NCI-H1048 (cell line): ENCODE data around the gene GCC2.
"Not testable (repeated sequence)": the region's sequence is repeated elsewhere in the genome, so short reads cannot be mapped to it uniquely, and the experiment has no call there.

Experiments
- DNase-seq: peaks from one replicate; lab custom pipeline; 2025; lab: John Stamatoyannopoulos, UW

The GCC2 gene

DNA sequence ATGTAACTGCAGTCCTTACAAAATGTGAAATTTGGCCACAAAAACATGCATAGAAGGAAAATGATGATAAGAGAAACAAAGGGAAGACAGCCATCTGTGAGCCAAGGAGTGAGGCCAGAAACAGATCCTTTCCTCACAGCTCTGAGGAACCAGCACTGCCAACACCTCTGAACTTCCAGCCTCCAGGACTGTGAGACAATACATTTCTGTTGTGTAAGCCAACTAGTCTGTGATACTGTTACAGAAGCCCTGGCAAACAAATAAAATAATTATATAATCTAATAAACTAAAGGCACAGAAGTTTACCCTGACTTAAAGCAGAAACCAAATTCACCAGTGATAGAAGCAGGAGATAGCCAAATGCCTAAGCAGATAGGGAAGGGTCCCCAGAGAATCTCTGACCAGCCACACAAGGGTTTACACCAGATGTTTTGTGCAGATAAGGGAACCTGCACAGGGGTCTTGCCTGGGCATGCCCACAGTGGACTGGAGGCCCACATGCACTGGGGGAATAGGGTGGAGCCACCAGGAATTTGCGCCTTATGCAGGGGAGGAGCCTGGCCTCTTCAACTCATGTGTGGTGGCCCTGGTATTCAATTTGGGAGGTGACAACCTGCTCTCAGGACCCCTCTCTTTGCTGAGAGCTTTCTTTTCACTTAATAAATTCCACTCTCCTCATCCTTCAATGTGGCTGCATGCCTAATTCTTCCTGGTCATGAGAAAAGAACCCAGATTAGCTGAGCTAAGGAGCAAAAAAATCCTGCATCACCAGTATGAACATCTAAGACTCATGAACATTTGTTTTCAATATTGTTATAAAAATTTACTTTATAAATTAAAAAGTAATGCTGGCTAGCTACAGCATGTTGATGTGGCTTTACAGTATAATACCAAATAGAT lies 3.8 kb upstream of the GCC2 start:
- DNase-seq: no peak

- DNase-seq: no peak
Observed at GRCh38 chr2:108446703-108447102, 2.3 kb upstream of the GCC2 start.

- no peak for DNase-seq
Observed at GRCh38 chr2:108447947-108448677, 894 bp upstream of the GCC2 start.

DNA sequence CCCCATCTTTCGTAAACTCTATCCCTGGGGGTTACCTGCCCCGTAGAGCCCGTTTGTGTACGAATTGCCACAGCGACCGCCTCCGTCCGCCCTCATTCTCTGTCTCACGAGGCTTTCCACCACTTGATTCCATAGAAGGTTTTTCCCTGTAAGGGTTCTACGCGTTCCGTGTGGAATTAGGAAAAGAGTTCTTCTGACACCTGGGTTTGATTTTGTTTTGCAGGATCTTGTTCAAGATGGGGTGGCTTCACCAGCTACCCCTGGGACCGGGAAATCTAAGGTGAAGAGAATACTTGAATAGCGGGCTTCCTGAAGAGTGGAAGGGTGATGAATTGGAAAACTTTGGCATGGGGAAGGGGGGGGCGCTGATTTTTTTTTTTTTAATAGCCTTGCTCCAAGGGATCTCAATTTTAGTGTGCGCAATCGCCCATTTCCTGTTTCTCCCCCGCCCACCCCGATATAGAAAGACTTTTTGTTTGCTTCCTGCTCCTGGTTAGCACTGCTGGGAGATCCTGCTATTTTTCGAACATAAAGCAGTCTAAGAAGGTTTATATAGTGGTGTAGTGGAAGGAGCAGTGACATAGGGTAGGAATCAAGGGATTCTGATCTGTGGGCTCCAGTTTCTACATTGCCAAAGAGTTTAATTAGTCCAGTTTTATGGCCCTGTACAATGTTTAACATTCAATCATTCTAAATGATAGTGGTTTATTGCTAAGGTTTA lies 564 bp downstream of the GCC2 start:
- no peak for DNase-seq

GRCh38 chr2:108450863-108451262 lies 1.9 kb downstream of the GCC2 start:
- DNase-seq: no peak

- DNase-seq: no peak
Observed at GRCh38 chr2:108451976-108452375, 3.0 kb downstream of the GCC2 start.

DNA sequence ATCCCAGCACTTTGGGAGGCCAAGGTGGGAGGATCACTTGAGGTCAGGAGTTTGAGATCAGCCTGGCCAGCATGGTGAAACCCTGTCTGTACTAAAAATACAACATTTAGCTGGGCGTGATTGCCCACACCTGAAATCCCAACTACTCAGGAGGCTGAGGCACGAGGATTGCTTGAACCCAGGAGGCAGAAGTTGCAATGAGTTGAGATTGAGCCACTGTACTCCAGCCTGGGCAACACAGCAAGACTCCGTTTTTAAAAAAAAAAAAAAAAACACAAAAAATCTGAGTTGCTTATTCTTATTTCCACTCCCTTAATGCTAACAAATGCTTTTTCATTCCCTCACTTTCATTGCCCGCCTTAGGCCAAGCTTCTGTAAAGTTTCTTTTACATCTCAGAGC lies 4.5 kb downstream of the GCC2 start:
- not testable (repeated sequence) for DNase-seq

- no peak for DNase-seq
Observed at GRCh38 chr2:108454440-108454839, 5.4 kb downstream of the GCC2 start.

GRCh38 chr2:108455571-108455970 lies 6.6 kb downstream of the GCC2 start:
- no peak for DNase-seq

DNA sequence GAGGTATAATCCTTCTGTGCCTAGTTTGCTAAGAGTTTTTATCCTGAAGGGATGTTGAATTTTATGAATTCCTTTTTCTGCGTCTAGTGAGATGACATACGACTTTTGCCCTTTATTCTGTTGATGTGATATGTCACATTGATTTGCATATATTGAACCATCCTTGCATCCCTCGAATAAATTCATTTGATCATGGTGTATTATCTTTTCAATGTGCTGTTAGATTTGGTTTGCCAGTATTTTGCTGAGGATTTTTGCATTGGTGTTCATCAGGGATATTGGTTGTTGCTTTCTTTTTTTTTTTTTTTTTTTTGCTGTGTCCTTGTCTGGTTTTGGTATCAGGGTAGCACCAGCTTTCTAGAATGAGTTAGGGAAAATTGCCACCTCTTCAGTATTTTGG lies 9.1 kb downstream of the GCC2 start:
- DNase-seq: no peak

GRCh38 chr2:108459441-108459840 lies 10.4 kb downstream of the GCC2 start:
- no peak for DNase-seq

DNA sequence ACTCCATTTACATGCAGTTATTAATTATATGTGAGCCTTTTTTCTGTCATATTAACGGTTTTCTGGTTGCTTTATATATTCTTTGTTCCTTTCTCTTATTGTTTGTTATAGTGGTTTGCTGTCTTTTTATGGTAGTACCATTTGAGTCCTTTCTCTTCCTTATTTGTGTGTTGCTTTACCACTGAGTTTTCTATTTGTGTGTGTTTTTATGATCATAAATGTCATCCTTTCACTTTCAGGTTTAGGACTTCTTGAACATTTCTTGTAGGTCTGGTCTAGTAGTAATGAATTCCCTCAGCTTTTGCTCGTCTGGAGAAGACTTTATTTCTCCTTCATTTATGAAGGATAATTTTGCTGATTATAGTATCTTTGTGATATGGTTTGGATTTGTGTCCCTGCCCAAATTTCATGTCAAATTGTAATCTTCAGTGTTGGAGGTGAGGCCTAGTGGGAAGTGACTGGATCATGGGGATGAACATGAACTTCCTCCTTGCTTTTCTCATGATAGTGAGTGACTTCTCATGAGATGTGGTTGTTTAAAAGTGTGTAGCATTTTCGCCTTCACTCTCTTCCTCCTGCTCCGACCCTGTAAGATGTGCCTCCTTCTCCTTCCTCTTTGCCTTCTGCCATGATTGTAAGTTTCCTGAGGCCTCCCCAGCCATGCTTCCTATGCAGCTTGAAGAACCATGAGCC lies 11.5 kb downstream of the GCC2 start:
- DNase-seq: no peak

GRCh38 chr2:108477099-108477498 lies 28.1 kb downstream of the GCC2 start:
- DNase-seq: no peak

DNA sequence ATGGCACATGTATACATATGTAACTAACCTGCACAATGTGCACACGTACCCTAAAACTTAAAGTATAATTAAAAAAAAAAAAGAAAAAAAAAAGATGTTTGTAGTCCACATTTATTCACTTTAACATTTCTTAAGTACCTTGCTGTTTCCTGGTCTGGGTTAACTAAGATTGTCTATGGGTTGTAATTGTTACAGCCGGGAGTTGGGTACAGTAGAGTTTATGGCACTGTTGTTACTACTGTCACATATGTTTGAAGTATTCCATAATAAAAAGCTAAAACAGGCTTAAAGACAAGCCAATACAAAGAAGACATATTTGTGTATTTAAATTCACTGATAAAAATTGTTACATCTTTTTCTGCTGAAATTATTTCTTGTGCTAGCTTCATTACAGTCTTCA lies 36.2 kb downstream of the GCC2 start:
- no peak for DNase-seq

DNA sequence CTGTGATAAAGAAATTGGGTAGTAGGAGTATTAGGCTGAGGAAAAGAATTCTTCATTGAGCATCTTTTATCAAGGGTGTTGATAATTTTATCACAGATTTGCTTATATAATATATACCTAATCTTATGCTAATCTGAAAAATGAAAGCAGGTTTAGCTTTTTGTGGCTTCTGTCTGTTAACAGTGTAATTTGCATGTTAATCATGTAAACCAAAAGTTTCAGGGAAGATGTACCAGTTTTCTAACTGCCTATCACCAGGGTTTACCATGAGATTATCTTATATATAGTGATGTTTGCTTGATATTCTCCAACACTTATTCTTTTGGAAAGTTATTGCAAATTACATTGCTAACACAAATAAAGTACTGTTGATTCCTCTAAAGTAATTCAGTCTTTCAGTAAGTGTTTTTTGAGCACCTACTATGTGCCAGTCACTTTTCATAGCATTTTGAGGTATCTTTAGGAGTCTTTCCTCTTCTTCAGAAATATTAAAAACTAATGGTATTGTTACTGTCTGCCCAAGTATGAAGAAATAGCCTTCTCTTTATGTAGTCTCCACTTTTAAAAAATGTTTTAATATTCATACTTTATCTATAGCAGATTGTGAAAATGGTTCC lies 41.6 kb downstream of the GCC2 start:
- DNase-seq: no peak

DNA sequence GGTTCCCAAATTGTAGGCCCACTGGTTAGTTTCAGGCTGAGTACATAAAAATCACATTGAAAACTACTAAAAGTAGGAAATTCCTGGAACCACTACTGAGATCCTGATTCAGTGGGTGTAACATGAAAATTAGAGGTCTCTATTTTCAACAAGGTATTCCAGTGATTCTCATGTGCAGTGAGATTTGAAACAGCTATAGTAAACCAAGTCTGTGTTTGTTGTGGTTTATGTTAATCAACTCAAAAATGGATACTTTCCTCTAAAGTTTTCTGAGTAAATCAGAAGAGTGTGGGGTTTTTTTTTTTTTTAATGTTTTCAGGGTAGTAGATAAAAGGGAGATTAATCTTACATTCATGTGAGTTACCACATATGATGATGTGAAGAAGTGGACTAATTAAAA lies 42.8 kb downstream of the GCC2 start:
- no peak for DNase-seq

DNA sequence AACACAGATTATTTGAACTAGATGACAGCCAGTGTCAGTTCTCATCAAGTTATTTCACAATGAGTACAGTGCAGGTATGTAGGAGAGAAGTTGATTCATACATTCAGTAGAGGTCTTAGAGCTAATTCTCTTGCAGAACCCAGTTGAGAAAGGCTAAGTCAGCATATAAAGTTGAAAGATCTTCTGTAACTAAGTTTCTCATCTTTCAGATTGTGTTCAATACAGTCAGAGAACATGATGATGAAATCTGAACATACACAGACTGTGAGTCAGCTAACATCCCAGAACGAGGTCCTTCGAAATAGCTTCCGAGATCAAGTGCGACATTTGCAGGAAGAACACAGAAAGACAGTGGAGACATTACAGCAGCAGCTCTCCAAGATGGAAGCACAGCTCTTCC lies 43.4 kb downstream of the GCC2 start:
- DNase-seq: no peak

- DNase-seq: not testable (repeated sequence)
Observed at GRCh38 chr2:108496167-108496566, 47.2 kb downstream of the GCC2 start.

GRCh38 chr2:108507620-108508019 lies 58.6 kb downstream of the GCC2 start:
- not testable (repeated sequence) for DNase-seq

DNA sequence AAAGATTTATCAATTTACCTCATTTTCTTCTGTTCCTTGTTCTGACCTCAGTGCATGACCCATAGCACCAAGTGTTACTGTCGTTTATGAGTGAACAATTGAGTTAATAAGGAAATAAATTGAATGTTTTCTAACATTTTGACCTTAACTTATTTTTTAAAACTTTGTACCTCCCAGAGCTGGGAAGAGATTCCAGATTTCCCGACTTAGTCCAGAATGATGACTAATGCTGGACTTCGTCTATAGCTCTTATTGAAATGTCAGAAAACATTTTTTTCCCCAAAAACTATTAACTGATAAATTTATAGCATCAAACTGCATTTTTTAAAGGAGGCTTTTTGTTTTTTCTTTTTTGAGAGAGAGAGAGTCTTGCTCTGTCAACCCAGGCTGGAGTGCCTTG lies 63.4 kb downstream of the GCC2 start:
- not testable (repeated sequence) for DNase-seq

- DNase-seq: not testable (repeated sequence)
Observed at GRCh38 chr2:108514478-108514877, 65.5 kb downstream of the GCC2 start.

DNA sequence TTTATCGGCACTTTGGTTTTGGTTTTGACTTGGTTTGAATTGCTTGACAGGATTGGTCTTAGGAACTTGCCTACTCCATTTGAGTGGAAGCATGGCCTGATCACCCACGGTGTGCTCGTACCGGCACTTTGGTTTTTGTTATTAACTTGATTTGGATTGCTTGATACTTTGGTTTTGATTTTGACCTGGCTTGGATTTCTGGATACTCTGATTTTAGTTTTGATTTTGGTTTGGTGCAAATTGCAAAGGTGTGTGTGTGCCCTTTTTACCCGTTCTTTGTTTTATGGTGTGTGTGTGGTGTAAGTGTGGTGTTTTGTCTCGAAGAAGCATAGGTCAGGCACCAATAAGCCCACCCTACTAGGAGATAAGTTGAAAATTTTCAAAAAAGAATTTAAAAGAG lies 75.7 kb downstream of the GCC2 start:
- not testable (repeated sequence) for DNase-seq
